Esophagus muscularis mucosa (tissue), 4 donors: Measurements from ENCODE around the gene ZFP36. TPM values are rescaled to one million over a fixed set of nuclear protein-coding genes. Genes with fewer than 3 reads are reported as not detected.

Source experiments
- DNase-seq: peaks from one replicate; pipeline ENCODE4 v3.0.0-alpha.2; 2017; ENCODE audit errors: extremely low spot score
- H3K27ac ChIP-seq, 4 donors: fragments of 200-600 bp; sonication (generic); replicated peaks in 1 of 4; 1 replicate in 3 of 4; 2 replicates in 1 of 4; pipeline ENCODE4 v1.5.1; 2016 to 2019; ENCODE audit warnings: mild to moderate bottlenecking in 1 of 4
- H3K27me3 ChIP-seq, 4 donors: fragments of 200-600 bp; sonication (generic); one replicate each; pipeline versions ENCODE4 v1.5.1 to v1.6.0; 2016 to 2019
- H3K36me3 ChIP-seq, 4 donors: fragments of 200-600 bp; sonication (generic); one replicate each; pipeline ENCODE4 v1.5.1; 2016 to 2019
- H3K4me1 ChIP-seq, 4 donors: fragments of 200-600 bp; sonication (generic); one replicate each; pipeline ENCODE4 v1.5.1; 2016 to 2019
- H3K4me3 ChIP-seq, 4 donors: fragments of 200-600 bp; sonication (generic); 1 replicate in 2 of 4; 2 replicates in 2 of 4; pipeline ENCODE4 v1.5.1; 2016 to 2019; ENCODE audit warnings: mild to moderate bottlenecking in 4 of 4, moderate library complexity in 1 of 4
- H3K9me3 ChIP-seq, 4 donors: fragments of 200-600 bp; sonication (generic); 1 replicate in 3 of 4; 2 replicates in 1 of 4; pipeline ENCODE4 v1.5.1; 2016 to 2019
- EP300 ChIP-seq: sonication (generic); formaldehyde crosslinking; IDR thresholded peaks from one replicate; pipeline ENCODE4 v1.6.1; 2017; ENCODE audit warnings: antibody characterized with exemption
- POLR2A ChIP-seq: fragments of 450-650 bp; IDR thresholded peaks from one replicate; pipeline ENCODE4 v1.6.1; 2017; ENCODE audit warnings: antibody characterized with exemption, moderate library complexity, mild to moderate bottlenecking, low read depth
- POLR2AphosphoS5 ChIP-seq, 2 donors: sonication (generic); formaldehyde crosslinking; IDR thresholded peaks; one replicate each; pipeline ENCODE4 v1.6.1; 2017; ENCODE audit warnings: antibody characterized with exemption in 2 of 2
- WGBS: methylation state at CpG from one replicate; pipeline ENCODE4 v1.1.5; 2018; 5-methylcytosine and 5-hydroxymethylcytosine counted together
- intact Hi-C: fragments of 100-400 bp; cut with DNase I; formaldehyde crosslinking; loops from one replicate; pipeline ENCODE4 v1.15.1; 2023
- total RNA-seq, 4 donors: library from RNA; depleted of rRNA; stranded (reverse); fragments of >200 nt; gene quantifications; one replicate each; pipeline versions ENCODE4 v1.1.0 to v1.2.1, GENCODE V29; 2016
- TF ChIP-seq, protein P1 (sequence below), 3 experiments: fragments of 200-600 bp in 2 of 3; fragments of 450-650 bp in 1 of 3; sonication (generic) in 2 of 3; IDR thresholded peaks; one replicate each; pipeline ENCODE4 v1.5.1; 2017 to 2019; ENCODE audit warnings: antibody characterized with exemption in 3 of 3, mild to moderate bottlenecking in 2 of 3, moderate library complexity in 1 of 3

The ZFP36 gene
- total RNA-seq, 4 donors from 2014 or later, result 135 to 577 (median 196) TPM

DNA sequence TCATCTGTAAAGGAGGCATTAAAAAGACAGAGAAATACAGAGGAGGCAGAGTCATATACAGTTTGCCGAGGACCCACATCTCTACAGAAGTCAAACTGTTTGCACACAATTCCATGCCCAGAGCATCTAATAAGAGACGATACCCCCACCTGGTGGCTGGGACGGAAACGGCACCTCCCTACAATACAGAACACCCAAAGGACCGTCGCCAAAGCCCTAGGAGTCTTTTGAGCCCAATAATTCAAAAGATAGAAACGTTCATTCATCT is 5.1 kb downstream of the ZFP36 start:
- intact Hi-C loops, result loop anchor here (1.0 to 2.0 kb wide), 2 partner anchors 13 to 33 kb away; partner anchors contain the start of gene SUPT5H
- 0% methylated on average over 7 of the region's 7 CpGs for WGBS
- H3K4me1 ChIP-seq, result peaks cover 32 to 57% (median 53%) of the 10 kb centered on the region in 4 donors
- no peak for TF ChIP-seq POLR2A
- no peak for TF ChIP-seq POLR2AphosphoS5 (IDR thresholded peaks at IDR 0.05)
- TF ChIP-seq EP300, result no peak
- TF ChIP-seq, protein P1, sequence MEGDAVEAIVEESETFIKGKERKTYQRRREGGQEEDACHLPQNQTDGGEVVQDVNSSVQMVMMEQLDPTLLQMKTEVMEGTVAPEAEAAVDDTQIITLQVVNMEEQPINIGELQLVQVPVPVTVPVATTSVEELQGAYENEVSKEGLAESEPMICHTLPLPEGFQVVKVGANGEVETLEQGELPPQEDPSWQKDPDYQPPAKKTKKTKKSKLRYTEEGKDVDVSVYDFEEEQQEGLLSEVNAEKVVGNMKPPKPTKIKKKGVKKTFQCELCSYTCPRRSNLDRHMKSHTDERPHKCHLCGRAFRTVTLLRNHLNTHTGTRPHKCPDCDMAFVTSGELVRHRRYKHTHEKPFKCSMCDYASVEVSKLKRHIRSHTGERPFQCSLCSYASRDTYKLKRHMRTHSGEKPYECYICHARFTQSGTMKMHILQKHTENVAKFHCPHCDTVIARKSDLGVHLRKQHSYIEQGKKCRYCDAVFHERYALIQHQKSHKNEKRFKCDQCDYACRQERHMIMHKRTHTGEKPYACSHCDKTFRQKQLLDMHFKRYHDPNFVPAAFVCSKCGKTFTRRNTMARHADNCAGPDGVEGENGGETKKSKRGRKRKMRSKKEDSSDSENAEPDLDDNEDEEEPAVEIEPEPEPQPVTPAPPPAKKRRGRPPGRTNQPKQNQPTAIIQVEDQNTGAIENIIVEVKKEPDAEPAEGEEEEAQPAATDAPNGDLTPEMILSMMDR (IDR thresholded peaks at IDR 0.05), result peak; percentile 90 to 99 (median 95)
- H3K27ac ChIP-seq, result peak overlapping the region; percentile 99 to 100 (median 100)
- peak overlapping the region; percentile 63 to 93 (median 80) for H3K4me3 ChIP-seq
- no peaks in the 10 kb centered on the region for H3K27me3 ChIP-seq
- DNase-seq, result peak; percentile 98
- H3K9me3 ChIP-seq, result no peaks in the 10 kb centered on the region
- peaks cover 13 to 36% (median 34%) of the 10 kb centered on the region in 4 donors for H3K36me3 ChIP-seq

DNA sequence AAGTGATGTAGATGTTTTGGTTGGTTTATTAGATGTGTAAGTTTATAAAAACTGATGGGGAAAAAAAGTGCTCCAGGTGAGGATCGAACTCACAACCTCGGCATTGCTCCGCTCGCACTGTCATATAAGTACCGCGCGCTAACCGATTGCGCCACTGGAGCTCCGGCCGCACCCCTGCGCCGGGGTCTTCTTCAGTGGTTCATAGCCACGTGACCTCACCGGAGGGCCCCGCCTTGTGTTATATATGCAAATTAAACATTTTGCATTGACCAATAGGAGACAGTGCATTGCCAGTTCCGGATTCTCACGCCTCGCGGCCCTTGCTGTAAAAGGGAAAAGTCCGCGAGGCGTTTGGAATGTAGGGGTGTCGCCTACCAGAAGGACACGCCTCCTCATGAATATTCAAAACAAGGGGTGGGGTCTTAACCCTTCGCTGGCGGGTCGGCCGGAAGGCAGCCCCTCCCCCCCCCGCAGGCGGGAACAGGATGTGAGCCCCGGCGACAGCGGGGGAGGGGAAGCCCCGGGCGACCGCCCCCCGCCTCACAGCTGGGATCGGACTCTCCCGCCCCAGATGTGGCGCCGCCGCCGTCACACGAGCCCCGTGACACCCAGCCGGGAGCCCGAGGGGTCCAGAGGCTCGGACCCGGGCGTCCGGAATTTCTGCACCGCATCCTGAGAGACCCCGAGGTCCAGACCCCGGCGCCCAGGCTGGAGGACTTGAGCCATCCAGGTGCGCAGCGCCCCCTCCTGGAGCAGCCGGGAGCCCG is 5.6 kb downstream of the ZFP36 start, which contains the start of gene PLEKHG2:
TSS of gene PLEKHG2 (plus strand) at position 570 of the 767 bp plus-strand sequence. CDS start 1,418 bp downstream, outside the sequence.
- 0% methylated on average over 16 of the region's 60 CpGs for WGBS
- peak; percentile 100 for DNase-seq
- intact Hi-C loops, result loop anchor here (1.0 to 2.0 kb wide), 2 partner anchors 14 to 33 kb away; partner anchors contain the start of gene SUPT5H
- H3K4me1 ChIP-seq, result peaks cover 33 to 62% (median 56%) of the 10 kb centered on the region in 4 donors
- no peaks in the 10 kb centered on the region for H3K27me3 ChIP-seq
- H3K36me3 ChIP-seq, result peaks cover 15 to 40% (median 35%) of the 10 kb centered on the region in 4 donors
- TF ChIP-seq, protein P1 (IDR thresholded peaks at IDR 0.05), result peak; percentile 88 to 93 (median 91)
- TF ChIP-seq POLR2A (peak; percentile 97), POLR2AphosphoS5 (IDR thresholded peaks at IDR 0.05) (peak in 1 of 2 donors; percentile 95), EP300 (no peak)
- no peaks in the 10 kb centered on the region for H3K9me3 ChIP-seq
- peak within 1 kb of the TSS; percentile 99 to 100 (median 100) for H3K27ac ChIP-seq
- H3K4me3 ChIP-seq, result peak within 1 kb of the TSS; percentile 63 to 93 (median 80)

DNA sequence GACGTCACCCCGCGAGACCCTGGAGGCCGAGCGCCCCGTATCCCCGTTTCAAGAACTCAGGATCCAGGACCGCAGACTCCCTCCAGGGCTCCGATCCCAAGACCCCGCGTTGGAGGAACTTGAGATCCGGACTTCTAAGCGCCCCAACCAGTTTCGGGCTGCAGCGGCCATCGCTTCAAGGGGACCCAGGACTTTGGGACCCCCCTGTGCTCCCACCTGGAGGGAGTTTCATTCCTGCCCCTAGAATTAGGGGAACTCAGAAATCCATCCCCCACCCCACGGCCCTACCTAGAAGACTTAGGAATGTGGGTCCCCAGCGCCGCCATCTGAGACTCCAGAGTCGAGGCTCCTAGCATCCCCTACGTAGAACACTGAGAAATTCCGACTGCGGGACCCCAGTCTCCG is 6.2 kb downstream of the ZFP36 start:
- Histone ChIP-seq H3K4me1 (peaks cover 33 to 65% (median 57%) of the 10 kb centered on the region in 4 donors), H3K36me3 (peaks cover 17 to 40% (median 35%) of the 10 kb centered on the region in 4 donors), H3K4me3 (peak overlapping the region; percentile 63 to 93 (median 80)), H3K27ac (peak overlapping the region; percentile 91 to 100 (median 99)), H3K9me3 (no peaks in the 10 kb centered on the region), H3K27me3 (no peaks in the 10 kb centered on the region)
- no peak for DNase-seq
- TF ChIP-seq EP300, result no peak
- TF ChIP-seq, protein P1 (IDR thresholded peaks at IDR 0.05), result peak in 1 of 3 experiments; percentile 28
- intact Hi-C loops, result loop anchor here (1.0 to 2.0 kb wide), 2 partner anchors 15 to 32 kb away; partner anchors contain the start of gene SUPT5H
- 0% methylated on average over 4 of the region's 24 CpGs for WGBS

DNA sequence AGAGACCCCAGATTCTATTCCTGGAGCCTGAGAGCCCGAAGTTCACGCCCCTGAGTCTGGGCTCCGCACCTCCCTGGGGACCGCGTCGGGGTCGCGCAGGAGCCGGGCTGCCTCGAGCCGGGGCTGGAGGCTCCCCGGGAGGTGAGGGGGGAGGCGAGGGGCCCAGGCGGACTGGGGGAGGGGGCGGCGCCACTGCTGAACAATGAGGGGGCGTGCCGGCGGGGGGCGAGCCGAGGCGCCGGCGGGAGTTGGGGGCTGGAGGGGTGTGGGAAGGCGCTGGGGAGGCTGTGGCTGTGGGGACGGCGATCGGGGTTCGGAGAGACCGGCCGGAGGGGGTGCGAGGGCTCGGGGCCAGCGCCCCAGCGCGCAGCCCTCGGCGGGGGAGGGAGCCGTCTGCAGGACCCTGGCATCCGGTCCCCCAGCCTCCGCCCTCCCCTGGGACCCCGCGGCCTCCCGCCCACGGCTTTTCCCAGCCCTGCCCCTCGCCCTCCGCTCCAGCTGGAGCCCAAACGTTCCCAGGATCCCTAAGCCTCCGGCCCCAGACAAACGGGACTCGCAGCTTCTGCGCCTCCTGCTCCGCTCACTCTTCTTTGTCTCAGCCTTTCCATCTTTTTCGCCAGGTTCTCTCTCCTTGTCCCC is 6.7 kb downstream of the ZFP36 start:
- Histone ChIP-seq H3K9me3 (no peaks in the 10 kb centered on the region), H3K36me3 (peaks cover 12 to 40% (median 35%) of the 10 kb centered on the region in 4 donors), H3K4me3 (peak overlapping the region; percentile 63 to 93 (median 80)), H3K27me3 (no peaks in the 10 kb centered on the region), H3K4me1 (peaks cover 33 to 65% (median 57%) of the 10 kb centered on the region in 4 donors), H3K27ac (peak overlapping the region; percentile 91 to 100 (median 99))
- intact Hi-C loops, result loop anchor here (2.0 kb wide), 1 partner anchor 31 kb away; the partner anchor contains the start of gene SUPT5H
- 3% methylated on average over 32 of the region's 54 CpGs for WGBS
- no peak for DNase-seq
- TF ChIP-seq POLR2A (no peak), POLR2AphosphoS5 (IDR thresholded peaks at IDR 0.05) (peak in 1 of 2 donors; percentile 13)
- TF ChIP-seq, protein P1 (IDR thresholded peaks at IDR 0.05), result no peak
